RWPE2 (cell line): Measurements from ENCODE around the gene R3HDM4.

ENCODE experiments used
- ATAC-seq: fragments of 200-7000 bp; cut with Tn5 transposase; 3 replicates; pipeline ENCODE4 v1.9.1; 2021; ENCODE audit warnings: low read depth
- DNase-seq: peaks from one replicate; pipeline ENCODE4 v3.0.0-alpha.2; 2020; ENCODE audit warnings: low spot score
- H3K27ac ChIP-seq: fragments of 450-650 bp; 2 replicates; pipeline ENCODE4 v1.5.1; 2017; ENCODE audit warnings: mild to moderate bottlenecking; ENCODE audit not compliant: poor library complexity, severe bottlenecking
- H3K27me3 ChIP-seq: fragments of 250-450 bp; sonication (Bioruptor Pico); 2 replicates; pipeline ENCODE4 v1.5.1; 2021; ENCODE audit warnings: mild to moderate bottlenecking, moderate library complexity; ENCODE audit not compliant: insufficient read depth, poor library complexity, severe bottlenecking
- H3K36me3 ChIP-seq: fragments of 250-450 bp; sonication (Bioruptor Pico); 2 replicates; pipeline ENCODE4 v1.5.1; 2020; ENCODE audit warnings: low read depth, mild to moderate bottlenecking, moderate library complexity
- H3K4me1 ChIP-seq: fragments of 250-450 bp; sonication (Bioruptor Pico); 2 replicates; pipeline ENCODE4 v1.5.1; 2021; ENCODE audit warnings: mild to moderate bottlenecking, moderate library complexity; ENCODE audit not compliant: insufficient read depth, poor library complexity, severe bottlenecking
- H3K4me3 ChIP-seq: fragments of 250-450 bp; sonication (Bioruptor Pico); 2 replicates; pipeline ENCODE4 v1.5.1; 2021; ENCODE audit warnings: mild to moderate bottlenecking, moderate library complexity; ENCODE audit not compliant: severe bottlenecking
- H3K9me3 ChIP-seq: fragments of 250-450 bp; sonication (Bioruptor Pico); 2 replicates; pipeline ENCODE4 v1.5.1; 2021; ENCODE audit warnings: mild to moderate bottlenecking, moderate library complexity; ENCODE audit not compliant: severe bottlenecking
- CTCF ChIP-seq: fragments of 450-650 bp; IDR thresholded peaks from one replicate; pipeline ENCODE4 v1.5.1; 2017; ENCODE audit warnings: mild to moderate bottlenecking, moderate library complexity; ENCODE audit not compliant: poor library complexity, severe bottlenecking

R3HDM4 gene

DNA sequence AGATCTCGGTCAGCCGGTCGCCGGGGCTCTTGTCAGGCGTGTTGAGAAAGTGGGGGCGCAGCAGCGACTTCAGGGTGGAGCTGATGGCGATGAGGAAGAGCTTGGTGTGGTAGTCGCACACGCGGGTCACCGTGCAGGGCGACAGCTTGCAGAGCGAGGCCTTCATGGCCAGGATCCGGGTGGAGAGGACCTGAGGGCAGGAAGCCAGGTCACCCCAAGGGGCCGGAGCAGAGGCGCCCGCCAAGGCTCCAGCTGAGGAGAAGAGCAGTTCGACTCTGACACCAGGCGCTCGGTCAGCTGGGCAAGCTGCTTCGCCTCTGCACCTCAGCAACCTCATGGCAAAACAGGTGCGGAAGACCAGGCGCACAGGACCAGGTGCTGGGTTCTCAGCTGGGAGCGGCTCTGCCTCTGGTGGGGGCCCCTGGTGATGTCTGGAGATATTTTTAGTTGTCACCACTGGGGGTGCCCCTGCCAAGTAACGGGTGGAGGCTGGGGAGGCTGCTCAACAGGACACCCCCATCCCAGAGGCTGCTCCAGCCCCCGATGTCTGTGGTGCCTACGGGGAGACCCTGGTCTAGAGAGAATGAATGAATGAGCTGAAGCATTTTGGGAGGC lies 37.6 kb downstream of the R3HDM4 start:
- Histone ChIP-seq H3K36me3 (0 out of 2 replicates have a peak, but pooled peaks cover 7% of the 10 kb centered on the region), H3K27me3 (no peaks in the 10 kb centered on the region), H3K9me3 (no peaks in the 10 kb centered on the region), H3K4me3 (no peak overlapping the region), H3K27ac (no peak overlapping the region), H3K4me1 (peaks cover 8% of the 10 kb centered on the region)
- TF ChIP-seq CTCF: no peak
- ATAC-seq: no peak
- no peak for DNase-seq

DNA sequence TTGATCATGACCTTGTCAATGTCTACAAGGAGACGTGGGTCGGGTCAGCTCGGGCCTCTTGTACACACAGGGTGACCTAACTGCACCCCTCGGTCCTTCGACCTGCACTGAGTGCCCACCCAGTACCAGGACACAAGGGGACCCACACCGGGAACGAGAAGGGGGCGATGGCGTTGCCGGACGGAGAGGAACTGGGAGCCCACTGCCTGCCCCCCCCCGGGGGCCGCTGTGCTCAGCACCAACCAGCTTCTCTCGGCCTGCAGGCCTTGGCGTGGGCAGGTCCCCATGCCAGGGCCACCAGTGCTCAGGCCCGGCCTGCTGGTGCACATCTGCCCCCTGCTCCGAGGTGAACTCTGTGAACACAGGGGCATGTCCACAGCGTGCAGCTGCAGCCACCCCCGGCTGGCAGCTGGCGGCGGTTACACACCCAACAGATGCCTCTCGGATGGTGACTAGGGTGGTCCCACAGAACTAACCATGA lies 39.4 kb downstream of the R3HDM4 start:
- Histone ChIP-seq H3K36me3 (peaks cover 18% of the 10 kb centered on the region), H3K27ac (peak overlapping the region; percentile 91), H3K4me1 (peaks cover 17% of the 10 kb centered on the region), H3K4me3 (no peak overlapping the region), H3K27me3 (no peaks in the 10 kb centered on the region), H3K9me3 (no peaks in the 10 kb centered on the region)
- TF ChIP-seq CTCF: no peak
- no peak for ATAC-seq
- DNase-seq: no peak

DNA sequence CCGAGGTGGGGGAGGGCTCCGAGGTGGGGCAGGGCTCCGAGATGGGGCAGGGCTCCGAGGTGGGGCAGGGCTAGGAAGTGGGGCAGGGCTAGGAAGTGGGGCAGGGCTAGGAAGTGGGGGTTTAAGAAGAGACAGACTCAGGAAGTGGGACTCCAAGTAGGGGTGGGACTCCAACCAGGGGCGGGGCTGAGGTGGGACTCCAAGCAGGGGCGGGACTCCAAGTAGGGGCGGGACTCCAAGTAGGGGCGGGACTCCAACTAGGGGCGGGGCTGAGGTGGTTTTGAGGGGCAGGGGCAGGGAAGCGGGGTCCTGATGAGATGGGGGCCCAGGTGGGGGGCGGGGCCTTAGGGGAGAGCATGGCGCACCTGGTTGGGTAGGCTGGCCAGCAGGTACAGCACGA lies 39.9 kb downstream of the R3HDM4 start:
- Histone ChIP-seq H3K4me1 (peaks cover 17% of the 10 kb centered on the region), H3K27ac (peak overlapping the region; percentile 91), H3K4me3 (no peak overlapping the region), H3K36me3 (peaks cover 23% of the 10 kb centered on the region), H3K9me3 (no peaks in the 10 kb centered on the region), H3K27me3 (no peaks in the 10 kb centered on the region)
- no peak for TF ChIP-seq CTCF
- DNase-seq (no peak), ATAC-seq (peak; percentile 73)

DNA sequence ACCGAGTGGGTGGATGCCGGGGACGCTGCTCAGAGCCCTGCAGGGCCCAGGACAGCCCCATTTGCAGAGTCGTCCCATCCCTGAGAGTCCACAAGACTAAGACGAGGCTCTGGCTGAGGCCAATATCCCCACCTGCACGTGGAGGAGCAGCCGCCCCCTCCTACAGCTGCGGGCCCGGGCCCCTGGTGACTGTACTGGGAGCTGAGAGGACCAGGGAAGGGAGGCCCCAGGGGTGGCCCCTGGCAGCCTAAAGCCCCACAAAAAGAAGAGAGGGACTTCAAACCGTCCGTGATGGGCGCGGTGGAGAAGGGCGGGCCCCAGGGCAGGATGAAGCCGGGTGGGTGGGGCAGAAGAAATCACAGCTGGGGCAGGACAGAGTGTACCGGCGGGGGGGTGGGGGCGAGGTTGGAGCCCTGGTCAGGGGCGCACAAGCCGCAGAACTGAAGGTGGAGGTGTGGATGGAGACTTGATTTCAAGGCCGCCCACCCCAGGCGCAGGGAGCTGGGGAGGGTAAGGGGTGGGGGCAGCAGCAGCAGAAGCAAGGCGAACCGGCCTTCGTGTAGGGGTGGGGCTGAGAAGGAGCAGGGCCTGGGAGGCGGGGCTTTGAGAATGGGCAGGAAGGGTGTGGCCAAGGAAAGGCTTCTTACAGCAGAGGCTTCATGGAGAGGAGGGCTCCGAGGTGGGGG lies 40.6 kb downstream of the R3HDM4 start:
- Histone ChIP-seq H3K27me3 (no peaks in the 10 kb centered on the region), H3K9me3 (no peaks in the 10 kb centered on the region), H3K27ac (peak overlapping the region; percentile 91), H3K4me1 (peaks cover 17% of the 10 kb centered on the region), H3K4me3 (no peak overlapping the region), H3K36me3 (peaks cover 23% of the 10 kb centered on the region)
- DNase-seq (peak; percentile 94), ATAC-seq (peak; percentile 79)
- no peak for TF ChIP-seq CTCF
